GM19468 (cell line): ENCODE measurements around the gene CD63.

Experiments
- ATAC-seq: cut with Tn5 transposase; IDR thresholded peaks from one replicate; pipeline ENCODE4 v1.9.1; 2021; ENCODE audit warnings: mild to moderate bottlenecking, moderate library complexity, moderate number of reproducible peaks; ENCODE audit not compliant: unreplicated experiment; ENCODE audit errors: extremely low read depth

Gene CD63

DNA sequence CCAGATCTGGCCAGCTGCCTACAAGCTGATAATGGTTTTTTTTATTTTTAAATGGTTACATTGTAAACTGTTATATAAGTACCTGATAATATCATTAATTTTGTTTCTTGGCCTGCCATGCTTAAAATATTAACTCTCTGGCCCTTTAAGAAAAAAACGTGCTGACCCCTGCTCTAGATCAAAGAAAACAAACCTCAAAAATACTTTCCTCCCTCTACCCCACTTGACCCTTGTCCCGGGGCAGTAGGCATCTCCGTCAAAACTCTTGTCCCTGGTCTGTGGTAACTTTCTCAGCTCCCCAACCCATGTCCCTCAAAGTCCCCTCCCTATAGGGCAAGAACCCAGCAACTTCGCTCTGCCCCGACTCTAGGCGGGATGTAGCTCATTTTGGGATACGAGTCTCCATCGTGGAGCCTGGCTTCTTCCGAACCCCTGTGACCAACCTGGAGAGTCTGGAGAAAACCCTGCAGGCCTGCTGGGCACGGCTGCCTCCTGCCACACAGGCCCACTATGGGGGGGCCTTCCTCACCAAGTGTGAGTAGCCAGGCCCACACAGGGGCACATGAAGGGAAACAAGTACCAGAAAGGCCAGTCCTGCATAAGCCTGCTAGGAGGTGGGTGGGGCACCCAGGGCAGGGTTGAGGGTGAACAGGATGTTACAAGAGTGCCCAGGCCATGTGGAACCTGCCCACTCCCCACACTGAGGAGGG lies 5.1 kb downstream of the CD63 start:
- no peak for ATAC-seq

DNA sequence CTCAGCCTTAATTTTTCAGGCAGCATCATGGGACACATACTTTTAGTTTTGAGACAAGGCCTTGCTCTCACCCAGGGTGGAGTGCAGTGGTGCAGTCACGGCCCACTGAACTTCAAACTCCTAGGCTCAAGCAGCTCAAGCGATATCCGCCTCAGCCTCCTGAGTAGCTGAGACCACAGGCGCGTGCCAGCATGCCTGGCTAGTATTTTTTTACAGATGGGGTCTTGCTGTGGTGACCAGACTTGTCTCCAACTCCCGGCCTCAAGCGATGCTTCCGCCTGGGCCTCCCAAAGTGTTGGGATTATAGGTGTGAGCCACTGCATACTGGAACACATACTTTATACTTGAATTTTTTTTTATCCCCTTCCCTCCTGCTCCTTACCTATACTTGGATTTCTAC lies 5.9 kb downstream of the CD63 start:
- ATAC-seq: no peak

DNA sequence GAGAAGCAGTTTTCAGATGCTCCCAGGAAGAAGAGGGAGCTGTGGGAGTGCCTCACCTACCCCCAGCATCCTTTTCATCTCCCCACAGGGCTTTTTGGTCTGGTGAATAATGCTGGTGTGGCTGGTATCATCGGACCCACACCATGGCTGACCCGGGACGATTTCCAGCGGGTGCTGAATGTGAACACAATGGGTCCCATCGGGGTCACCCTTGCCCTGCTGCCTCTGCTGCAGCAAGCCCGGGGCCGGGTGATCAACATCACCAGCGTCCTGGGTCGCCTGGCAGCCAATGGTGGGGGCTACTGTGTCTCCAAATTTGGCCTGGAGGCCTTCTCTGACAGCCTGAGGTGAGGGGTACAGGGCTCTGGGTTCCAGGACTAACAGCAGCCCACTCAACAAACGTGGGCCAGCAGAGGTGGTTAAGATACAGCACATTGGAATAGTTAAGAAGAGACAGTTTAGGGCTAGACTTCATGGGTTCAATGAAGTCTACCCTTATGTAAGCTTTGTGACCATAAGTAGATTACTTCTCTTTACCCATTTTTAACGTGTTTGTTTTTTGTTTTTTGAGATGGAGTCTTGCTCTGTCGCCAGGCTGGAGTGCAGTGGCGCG lies 7.1 kb downstream of the CD63 start:
- ATAC-seq: no peak

DNA sequence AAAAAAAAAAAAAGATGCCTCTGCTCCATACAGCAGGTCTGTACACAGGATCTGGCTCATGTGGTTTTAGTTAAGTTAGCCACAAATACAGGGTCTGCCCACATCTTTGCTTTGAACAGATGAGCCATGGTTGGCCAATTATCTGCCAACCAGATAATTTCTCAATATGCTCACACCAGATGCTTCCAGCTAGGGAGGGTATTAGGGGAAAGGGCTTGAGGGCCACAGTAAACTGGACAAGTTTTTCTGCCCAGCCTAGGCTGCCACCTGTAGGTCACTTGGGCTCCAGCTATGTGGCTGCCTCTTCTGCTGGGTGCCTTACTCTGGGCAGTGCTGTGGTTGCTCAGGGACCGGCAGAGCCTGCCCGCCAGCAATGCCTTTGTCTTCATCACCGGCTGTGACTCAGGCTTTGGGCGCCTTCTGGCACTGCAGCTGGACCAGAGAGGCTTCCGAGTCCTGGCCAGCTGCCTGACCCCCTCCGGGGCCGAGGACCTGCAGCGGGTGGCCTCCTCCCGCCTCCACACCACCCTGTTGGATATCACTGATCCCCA lies 7.8 kb downstream of the CD63 start:
- no peak for ATAC-seq

DNA sequence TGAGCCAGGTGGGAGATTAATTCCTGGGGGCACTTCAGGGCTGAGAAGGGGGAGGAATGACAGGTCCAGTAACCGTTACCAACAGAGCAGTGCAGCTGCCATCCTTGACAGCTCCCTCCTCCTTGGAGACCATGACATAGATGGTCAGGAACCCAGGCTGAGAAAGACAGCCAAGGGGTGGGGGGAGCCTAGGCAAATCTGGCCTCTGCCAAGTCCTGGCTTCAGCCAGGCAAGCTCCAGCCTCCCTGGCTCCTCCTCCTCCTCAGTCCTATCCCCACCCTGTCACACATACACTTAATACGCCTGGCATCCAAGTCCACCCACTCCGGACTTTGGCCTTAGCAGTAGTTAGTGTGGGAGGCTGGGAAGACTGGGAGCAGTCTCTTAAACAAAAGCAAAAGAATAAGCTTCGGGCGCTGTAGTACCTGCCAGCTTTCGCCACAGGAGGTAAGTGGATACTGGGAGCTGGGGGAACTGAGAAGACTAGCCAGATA lies 8.7 kb downstream of the CD63 start, which contains the start of gene RDH5:
RDH5 (plus strand) TSS at position 323 of the 494 bp plus-strand sequence. CDS start 792 bp downstream, outside the sequence.
- no peak for ATAC-seq

DNA sequence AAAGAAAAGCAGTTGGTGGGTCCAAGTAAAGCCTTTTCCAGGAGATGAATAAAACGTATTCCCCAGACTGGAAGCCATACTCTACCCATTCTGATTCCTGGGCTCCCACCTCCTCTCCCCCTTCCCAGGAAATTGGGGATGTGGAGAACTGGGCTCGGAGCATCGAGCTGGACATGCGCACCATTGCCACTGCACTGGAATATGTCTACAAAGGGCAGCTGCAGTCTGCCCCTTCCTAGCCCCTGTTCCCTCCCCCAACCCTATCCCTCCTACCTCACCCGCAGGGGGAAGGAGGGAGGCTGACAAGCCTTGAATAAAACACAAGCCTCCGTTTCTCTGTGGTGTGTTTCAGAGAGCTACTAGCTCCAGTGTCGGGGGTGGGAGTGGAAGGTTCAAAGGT lies 9.4 kb downstream of the CD63 start:
- ATAC-seq: no peak

DNA sequence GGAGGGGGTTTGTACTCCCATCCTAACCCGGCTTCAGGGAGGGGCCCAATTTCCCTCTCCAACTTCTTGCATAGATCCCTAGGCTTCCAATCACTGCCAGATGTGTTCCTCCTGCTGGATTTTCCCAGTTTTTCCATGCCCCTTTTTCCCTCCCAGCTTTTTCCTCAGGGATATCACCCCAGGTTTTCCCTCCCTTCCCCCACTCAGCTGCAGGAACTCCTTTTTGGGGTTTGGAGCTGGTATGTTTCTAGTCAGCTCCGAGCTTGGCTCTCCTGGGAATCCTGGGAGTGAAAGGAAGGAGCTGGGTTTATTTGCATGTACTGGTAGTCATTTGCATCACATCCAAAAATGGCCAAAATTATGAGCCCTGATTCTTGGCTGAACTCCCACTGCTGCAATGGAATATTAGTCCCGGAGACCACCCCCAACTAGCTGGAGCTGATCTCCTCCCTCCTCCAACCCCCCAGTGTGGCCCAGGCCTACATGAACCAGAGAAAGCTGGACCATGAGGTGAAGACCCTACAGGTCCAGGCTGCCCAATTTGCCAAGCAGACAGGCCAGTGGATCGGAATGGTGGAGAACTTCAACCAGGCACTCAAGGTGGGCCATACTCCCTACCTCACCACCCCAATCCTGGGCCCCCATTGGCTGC lies 10.1 kb downstream of the CD63 start:
- no peak for ATAC-seq

DNA sequence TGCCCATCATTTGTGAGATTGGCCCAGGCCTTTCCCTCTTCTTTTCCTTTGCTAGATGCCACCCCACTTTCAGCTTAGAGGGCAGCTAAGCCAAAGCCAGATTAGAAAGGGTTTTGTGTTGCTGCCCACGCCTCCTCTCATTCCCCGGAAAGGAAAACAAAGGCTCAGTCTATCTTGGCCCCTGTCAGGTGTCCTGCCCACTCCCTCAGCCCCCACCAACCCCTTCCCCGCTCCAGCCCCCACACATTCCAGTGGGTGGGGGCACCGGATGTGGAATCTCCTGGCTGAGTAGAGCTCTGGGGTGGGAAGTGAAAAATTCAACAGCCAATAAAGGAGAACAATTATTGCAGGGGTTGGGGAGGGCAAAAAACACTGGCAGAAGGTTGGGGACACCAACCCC lies 10.8 kb downstream of the CD63 start:
- no peak for ATAC-seq

DNA sequence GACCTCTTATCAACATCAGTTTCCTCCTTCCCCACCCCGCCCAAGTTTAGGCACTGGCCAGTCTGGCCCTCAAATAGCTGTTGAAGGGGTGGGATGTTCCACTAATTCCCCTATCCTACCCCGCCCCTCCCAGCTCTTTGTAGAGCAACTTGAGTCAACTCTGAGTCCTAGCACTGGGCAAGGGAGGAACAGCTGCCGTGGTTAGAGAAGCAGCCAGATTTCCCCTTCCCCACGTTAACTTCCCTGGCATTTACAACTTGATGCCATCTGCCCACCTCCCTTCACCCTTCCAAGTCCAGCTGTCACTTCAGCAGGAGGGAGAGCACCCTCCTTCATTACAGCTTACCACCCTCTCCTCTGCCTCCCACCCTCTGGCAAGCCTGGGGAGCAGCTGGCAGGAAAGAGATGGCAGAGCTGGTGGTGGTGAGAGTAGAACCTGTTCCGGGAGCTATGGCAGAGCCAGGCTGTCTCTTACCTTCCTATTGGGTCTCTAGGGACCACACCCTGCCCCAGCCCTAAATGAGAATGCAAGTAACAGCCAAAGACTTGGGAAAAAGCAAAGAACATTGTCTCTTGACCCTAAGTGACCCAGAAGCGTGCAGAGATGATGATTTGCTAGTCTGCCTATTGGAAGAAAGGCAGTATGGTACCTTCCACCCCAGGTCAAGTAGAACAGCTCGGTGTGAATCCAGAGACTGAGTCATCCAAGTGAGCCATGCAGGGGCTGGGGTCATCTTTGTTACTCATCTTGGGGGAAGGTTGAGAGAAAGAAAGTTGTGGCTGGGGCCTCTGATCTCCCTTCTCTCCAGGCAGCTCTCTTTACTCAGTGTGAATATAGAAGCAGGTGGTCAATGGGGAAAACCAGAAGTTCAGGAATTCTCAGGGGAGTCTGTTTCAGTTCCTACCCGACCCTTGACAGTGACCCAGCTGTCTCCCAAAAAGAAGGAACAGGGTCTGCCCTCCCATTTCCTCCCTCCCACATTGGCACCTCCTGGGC lies 11.5 kb downstream of the CD63 start:
- ATAC-seq: no peak

DNA sequence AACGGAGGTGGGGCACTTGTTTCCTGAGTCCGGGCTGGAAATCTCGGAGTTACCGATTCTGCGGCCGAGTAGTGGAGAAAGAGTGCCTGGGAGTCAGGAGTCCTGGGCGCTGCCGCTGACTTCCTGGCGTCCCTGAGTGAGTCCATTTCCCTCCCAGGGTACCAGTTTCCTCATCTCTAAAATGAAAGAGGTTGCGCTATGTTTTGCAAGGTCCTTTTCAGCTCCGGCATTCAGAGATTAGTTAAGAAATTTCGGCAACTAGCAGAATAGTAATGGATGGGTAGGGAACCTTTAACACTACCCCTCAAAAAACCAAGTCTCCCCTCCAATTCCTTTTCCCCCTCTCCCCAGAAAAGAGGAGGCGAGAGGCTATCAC lies 12.2 kb downstream of the CD63 start:
- ATAC-seq: no peak

DNA sequence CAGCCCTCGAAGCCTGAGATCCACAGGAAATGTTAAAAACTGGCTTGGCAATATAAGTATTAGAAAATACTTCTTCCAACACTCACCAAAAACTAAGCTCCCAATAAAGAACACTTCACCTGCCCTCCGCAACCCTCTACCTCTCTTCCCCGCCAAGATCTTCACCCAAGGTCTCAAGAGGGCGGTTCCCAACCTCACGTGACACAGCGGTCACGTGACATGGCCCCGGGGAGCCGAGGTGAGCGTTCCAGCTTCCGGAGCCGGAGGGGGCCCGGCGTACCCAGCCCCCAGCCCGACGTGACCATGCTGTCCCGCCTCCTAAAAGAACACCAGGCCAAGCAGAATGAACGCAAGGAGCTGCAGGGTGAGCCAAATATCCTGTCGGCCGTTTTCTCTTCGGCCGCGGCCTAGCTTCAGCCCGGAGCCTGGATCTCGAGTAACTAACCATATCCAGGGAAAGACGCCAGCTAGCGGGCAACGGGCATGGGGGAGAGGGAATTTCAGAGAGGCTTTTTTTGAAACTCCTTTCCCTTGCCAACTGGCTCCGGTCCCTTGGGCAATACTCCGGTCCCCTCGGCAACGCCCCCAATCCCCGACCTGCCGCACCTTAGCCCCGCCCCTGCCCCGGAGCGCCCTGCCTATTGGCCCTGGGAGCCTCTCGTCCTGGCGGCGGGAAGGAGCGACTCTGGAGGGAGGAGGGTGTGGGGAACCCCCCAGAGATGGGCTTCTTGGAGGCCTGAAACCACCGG lies 12.8 kb downstream of the CD63 start, which contains the start of gene BLOC1S1:
BLOC1S1 (plus strand) TSS at position 214 of the 749 bp plus-strand sequence; CDS start at position 220, 6 bp downstream.
- peak; percentile 64 for ATAC-seq

DNA sequence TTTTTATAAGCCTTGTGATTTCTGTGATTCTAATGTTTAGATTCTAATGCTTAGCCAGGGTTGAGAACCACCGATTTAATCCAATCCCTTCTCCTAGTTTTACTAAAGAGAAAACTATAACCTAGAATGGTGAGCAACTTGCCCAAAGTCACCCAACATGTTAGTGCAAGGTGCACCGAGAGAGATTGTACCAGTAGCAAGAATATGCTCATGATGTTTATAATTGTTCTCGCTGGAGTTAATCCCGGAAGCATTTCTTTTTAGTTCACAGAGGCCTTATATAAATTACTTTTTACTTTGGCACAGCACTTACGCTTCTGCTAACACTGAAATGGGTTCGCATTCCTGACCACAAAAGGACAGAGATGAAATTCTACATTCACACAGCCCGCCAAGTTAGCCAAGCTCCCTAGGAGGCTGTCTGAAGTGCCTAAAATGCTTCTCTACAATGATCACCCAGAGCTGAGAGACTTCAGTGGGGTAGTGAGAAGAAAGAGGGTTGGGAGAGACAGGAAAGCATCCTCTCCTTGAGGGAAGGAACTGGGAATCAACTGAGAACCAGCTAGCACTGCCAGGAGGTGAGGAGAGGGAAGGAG lies 13.5 kb downstream of the CD63 start:
- ATAC-seq: no peak

DNA sequence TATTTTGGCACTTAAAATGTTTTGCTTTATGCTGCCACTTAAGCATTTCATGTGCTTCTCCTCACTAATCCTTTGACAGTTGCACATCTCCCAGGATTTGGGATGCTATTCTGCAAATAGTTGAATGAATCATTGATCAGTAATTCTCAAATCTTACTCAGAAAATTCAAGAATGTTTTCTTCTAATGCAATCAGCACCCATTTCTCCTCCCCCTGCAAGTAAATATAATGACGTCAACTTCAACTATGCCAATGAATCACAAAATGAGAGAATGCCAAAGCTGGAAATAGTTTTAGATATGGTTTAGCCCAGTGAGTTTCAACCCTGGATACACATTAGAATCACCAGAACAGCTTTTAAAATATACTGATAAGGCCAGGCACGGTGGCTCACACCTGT lies 15.1 kb downstream of the CD63 start:
- no peak for ATAC-seq

DNA sequence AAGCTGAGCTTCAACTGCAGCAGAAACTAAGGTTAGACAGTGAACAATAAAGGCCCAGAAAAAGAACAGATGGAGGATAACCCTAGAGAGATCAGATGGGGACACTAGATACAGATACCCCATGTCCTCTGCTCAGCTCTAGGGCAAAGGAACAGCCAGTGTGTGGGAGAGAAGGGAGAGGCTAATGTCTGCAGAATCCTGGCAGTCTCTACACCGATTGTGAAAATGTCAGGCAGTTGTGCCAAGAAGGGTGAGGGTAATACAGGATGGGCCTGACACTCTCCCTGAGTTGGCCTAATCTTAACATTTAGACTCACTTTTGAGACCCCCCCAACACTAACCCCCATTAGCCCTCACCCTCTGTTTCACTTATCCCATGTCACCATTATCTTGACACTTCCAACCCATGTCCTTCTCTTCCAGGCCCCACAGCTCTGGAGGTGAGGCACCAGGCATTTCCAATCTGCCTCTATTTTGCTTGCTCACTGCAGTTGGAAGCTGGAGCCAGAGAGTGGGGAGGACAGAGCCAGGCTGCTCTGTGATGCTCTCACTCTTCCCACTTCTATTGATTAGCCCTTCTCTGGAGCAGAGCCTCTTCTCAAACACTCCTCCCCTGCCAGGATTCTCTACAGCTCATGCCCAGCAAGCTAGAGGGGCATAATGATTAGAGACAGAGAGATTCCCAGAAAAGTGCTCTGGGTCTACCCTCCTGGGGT lies 16.0 kb downstream of the CD63 start:
- no peak for ATAC-seq

DNA sequence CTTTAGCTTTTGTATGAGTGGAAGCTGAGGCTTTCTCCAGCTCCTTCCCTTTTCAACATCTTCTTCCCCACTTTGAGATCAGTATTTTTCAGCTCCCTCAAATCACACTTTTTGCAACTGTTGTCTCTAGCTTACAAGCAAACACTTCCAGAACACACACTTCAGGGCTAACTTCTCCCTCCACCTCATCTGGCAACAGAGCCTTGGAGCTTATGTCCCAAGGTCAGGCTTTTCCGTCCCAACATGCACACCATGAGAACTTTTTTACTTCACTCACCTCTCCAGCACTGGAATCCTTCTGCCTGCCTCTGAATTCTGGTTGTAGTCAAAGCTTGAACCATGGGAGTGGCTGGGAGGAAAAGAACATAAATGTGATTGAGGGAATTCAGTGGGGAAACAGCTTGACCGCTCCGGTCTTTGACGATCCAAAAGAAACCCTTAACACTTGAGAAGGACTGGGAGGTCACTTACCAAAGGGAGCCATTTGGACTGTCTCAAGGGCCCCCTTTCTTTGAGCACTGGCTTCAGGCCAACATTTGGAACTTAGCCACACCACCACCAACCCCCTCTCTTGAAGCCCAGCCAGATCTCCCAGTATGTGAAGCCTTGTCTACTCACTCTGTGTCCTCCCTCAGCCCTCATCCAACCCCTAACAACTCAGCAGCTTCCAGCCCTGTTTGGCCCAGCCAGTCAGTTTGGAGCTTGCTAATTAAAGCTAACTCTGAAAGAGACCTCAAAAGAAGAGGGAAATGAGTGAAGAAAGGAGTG lies 16.8 kb downstream of the CD63 start:
- ATAC-seq: no peak

DNA sequence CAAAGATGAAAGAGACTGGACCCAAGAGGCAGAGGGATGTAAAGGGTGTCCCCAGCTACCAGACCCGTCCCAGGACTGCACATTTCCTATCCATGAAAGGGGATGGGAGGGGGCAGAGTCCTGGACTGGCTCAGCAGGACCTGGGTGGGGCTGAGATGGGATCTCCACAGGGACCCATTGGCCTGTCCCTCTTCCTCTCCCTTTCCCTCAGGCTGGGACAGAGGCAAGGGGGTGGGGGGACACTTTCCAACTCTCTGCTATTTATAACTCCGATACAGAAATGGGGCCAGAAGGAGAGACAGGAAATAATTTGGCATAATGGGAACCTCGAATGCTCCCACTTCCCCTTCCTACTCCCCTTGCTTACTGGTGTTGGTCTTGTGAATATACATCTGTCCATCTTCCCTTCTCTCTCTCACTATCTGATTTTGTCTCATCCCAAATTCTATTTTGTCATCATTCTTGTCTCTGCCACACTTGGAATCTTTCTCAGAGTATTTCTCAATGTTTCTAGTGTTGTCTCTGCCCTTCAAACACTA lies 20.0 kb downstream of the CD63 start:
- no peak for ATAC-seq
